Psoas muscle (tissue), 8 donors: Measurements from ENCODE around the gene PRPF19. TPM values are rescaled to one million over a fixed set of nuclear protein-coding genes. Genes with fewer than 3 reads are reported as not detected.

Experiments used
- ATAC-seq, 4 donors: fragments of 200-7000 bp; cut with Tn5 transposase; one replicate each; pipeline ENCODE4 v1.9.1; 2020; ENCODE audit warnings: moderate library complexity in 3 of 4, mild to moderate bottlenecking in 2 of 4
- DNase-seq, 2 donors: peaks; one replicate each; pipeline ENCODE4 v3.0.0-alpha.2; 2020
- H3K27ac ChIP-seq: fragments of 200-600 bp; one replicate; pipeline ENCODE4 v1.8.0; 2022
- H3K27me3 ChIP-seq, 3 donors: fragments of 200-600 bp in 1 of 3; one replicate each; pipeline versions ENCODE4 v1.6.1 to v1.8.0; 2013 to 2022; ENCODE audit warnings: low read length in 2 of 3, mild to moderate bottlenecking in 2 of 3, moderate library complexity in 1 of 3; ENCODE audit not compliant: insufficient read depth in 3 of 3
- H3K36me3 ChIP-seq, 2 donors: fragments of 200-600 bp in 1 of 2; one replicate each; pipeline versions ENCODE4 v1.6.1 to v1.8.0; 2013 to 2022; ENCODE audit warnings: low read depth in 1 of 2, mild to moderate bottlenecking in 1 of 2, moderate library complexity in 1 of 2; ENCODE audit not compliant: insufficient read depth in 1 of 2
- H3K4me1 ChIP-seq: fragments of 200-600 bp; one replicate; pipeline ENCODE4 v1.8.0; 2022
- H3K4me3 ChIP-seq: fragments of 200-600 bp; one replicate; pipeline ENCODE4 v1.8.0; 2022; ENCODE audit warnings: mild to moderate bottlenecking
- H3K9me3 ChIP-seq: fragments of 200-600 bp; one replicate; pipeline ENCODE4 v1.8.0; 2022
- CTCF ChIP-seq: fragments of 200-600 bp; IDR thresholded peaks from one replicate; pipeline ENCODE4 v1.8.0; 2022; ENCODE audit warnings: antibody characterized with exemption
- WGBS, 3 donors: extraction: QIAGEN DNeasy Blood & Tissue Kit; methylation state at CpG; one replicate each; pipeline versions ENCODE4 v1.1.6 to v1.1.7; 2013; 5-methylcytosine and 5-hydroxymethylcytosine counted together
- intact Hi-C, 2 donors: fragments of 100-400 bp; cut with DNase I; formaldehyde crosslinking; loops; one replicate each; pipeline versions ENCODE4 v1.11.0 to v1.14.2; 2022
- polyA plus RNA-seq, 3 donors: library from polyadenylated mRNA; stranded (reverse); fragments of 200-250 nt; gene quantifications; one replicate each; pipeline ENCODE4 v1.2.3, GENCODE V29; 2013
- total RNA-seq, 4 donors: library from RNA; stranded (reverse); fragmentation: NEBNext Ultra II Directional in 2 of 4; extraction: Animal tissue kit (Norgen Biotek cat#: 25700) in 2 of 4; gene quantifications; one replicate each; pipeline versions ENCODE4 v1.2.1 to v1.2.4, GENCODE V29; 2021 to 2023
- donor health status: healthy with polysubstance abuse.
- donor health status: DM: no; HTN: no; CAD: no; lungs with moderate emphysema.
- donor health status: Bipolar disorder and iron deficiency.
- donor health status: healthy.
- donor health status: DM: yes; HTN: yes; CAD: no.
- donor health status: DM: no; HTN: no; CAD: no.
- donor health status: DM: no; HTN: no; CAD: no.
- donor health status: DM: yes; HTN: yes; CAD: no.

The PRPF19 gene
- total and polyA plus RNA-seq, 7 donors = 45.7 to 109 (median 67.4) TPM

DNA sequence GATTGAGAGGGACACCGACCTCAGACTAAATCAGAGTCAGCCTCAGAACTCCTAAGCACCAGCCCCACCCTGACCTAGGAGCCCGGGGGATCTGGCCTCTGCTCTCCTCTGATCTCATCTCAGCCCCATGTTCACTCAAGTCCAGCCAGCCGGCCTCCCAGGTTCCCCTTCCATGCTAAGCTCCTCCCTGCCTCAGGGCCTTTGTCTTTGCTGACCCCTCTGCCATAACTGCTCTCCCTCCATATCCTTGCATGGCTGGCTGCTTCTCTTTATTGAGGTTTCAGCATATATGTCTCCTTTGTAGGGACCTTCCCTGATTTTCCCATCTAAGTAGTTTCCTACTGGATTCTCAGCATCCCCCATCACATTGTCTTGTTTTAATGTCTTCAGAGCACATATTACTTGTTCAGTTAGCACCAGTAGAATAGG, 46.4 kb upstream of the PRPF19 start:
- H3K36me3 ChIP-seq = no peaks in the 10 kb centered on the region
- peak overlapping the region; percentile 48 for H3K27ac ChIP-seq
- 13 to 37% (median 27%) methylated on average over 3 of the region's 3 CpGs for WGBS, 3 donors
- peaks cover 0 to 3% (median 0%) of the 10 kb centered on the region in 3 donors for H3K27me3 ChIP-seq
- no peaks in the 10 kb centered on the region for H3K4me1 ChIP-seq
- no peak for TF ChIP-seq CTCF
- intact Hi-C loops = no loop called here
- ATAC-seq (peak in 1 of 4 donors; percentile 17), DNase-seq (no peak)
- H3K4me3 ChIP-seq = peak overlapping the region; percentile 63
- no peaks in the 10 kb centered on the region for H3K9me3 ChIP-seq

DNA sequence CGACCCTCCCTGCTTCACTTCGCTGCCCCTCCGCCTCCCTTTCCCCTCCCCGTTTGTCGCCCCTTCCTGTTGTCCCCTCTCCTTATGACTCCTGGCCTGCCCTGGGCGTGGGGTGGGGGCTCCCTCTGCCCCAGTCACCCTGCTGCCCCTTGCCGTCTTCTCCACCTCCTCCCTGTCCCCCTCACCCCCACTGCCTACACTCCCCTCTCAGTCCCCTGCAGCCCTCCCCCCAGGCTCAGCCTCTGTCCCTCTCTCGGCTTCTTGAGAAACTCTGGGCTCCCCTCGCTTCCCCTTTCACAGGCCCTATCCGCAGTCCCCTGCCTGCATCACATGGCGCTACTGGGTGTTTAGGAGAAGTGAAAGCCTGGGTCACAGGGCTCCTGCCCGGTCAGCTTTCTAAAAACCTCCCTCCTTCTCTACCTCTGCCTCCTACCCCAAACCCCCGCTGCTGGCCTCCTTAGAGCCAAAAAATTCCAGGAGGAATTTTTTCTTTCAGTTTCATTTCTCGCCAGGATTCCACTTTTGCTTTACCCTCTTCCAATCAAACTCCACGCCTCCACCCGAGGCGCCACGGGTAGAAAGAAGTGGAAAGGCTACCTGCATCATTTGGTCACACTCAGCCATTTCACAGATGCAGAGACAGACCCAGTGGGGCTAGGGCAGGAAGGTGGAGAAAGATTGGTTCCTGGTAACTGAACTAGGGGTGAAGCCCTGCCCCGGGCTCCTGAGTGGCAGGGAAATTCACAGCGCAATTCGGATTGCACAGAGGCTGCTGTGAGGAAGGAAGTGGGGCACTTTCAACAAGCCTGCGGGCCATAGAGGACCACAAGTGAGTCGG, 45.7 kb upstream of the PRPF19 start, which contains the start of gene SLC15A3:
Gene SLC15A3 (minus strand): TSS at position 273 of the 838 bp plus-strand sequence. CDS start 625 bp downstream, outside the sequence.
- H3K27me3 ChIP-seq = peaks cover 0 to 3% (median 0%) of the 10 kb centered on the region in 3 donors
- H3K36me3 ChIP-seq = no peaks in the 10 kb centered on the region
- intact Hi-C loops = no loop called here
- H3K4me3 ChIP-seq = peak within 1 kb of the TSS; percentile 63
- ATAC-seq = peak; percentile 49 to 79 (median 62)
- no peaks in the 10 kb centered on the region for H3K4me1 ChIP-seq
- TF ChIP-seq CTCF = no peak
- peak within 1 kb of the TSS; percentile 48 for H3K27ac ChIP-seq
- H3K9me3 ChIP-seq = no peaks in the 10 kb centered on the region
- 8 to 14% (median 10%) methylated on average over 23 of the region's 23 CpGs for WGBS, 3 donors
- DNase-seq = peak; percentile 61 to 82

GRCh38 chr11:60951606-60951903, 45.2 kb upstream of the PRPF19 start:
- Histone ChIP-seq H3K36me3 (no peaks in the 10 kb centered on the region), H3K4me1 (no peaks in the 10 kb centered on the region), H3K4me3 (peak overlapping the region; percentile 63), H3K27ac (peak overlapping the region; percentile 48), H3K27me3 (peaks cover 0 to 3% (median 0%) of the 10 kb centered on the region in 3 donors), H3K9me3 (no peaks in the 10 kb centered on the region)
- intact Hi-C loops = no loop called here
- no peak for DNase-seq
- peak; percentile 13 to 53 (median 26) for ATAC-seq
- WGBS, 3 donors = 7 to 8% (median 8%) methylated on average over 5 to 8 of the region's 8 CpGs
- TF ChIP-seq CTCF = no peak

DNA sequence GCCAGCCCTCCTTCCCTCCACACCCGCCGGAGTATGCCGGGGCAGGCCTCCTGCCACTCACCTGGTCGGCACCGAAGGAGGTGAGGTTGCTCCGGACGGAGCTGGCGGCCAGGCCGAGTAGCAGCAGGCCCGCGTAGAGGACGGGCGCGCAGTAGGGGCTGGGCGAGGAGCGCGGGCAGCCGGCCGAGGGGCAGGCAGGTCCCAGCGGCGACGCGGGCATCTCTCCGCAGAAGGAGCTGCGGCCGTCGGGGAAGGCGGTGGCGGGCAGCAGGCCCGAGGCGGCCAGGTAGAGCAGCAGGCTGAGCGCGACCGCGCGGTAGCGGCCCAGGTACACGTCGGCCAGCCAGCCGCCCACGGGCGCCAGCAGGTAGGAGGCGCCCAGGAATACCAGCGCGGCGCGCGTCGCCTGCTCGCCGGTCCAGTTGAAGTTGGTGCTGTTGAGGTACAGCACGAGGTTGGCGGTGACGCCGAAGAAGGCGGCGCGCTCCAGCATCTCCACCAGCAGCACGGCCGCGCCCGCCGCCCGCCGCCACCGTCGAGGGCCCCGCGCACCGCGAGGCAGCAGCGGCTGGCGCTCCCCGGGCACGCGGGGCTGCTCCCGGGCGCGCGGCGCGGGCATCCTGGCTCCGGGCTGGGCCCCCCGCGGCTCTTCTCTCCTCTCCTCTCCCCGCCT, 44.7 kb upstream of the PRPF19 start:
- H3K4me1 ChIP-seq = no peaks in the 10 kb centered on the region
- no peaks in the 10 kb centered on the region for H3K36me3 ChIP-seq
- no peak overlapping the region for H3K27ac ChIP-seq
- TF ChIP-seq CTCF = no peak
- no peaks in the 10 kb centered on the region for H3K9me3 ChIP-seq
- DNase-seq (peak in 1 of 2 donors; percentile 35), ATAC-seq (peak in 2 of 4 donors; percentile 11 to 22)
- 32 to 52% (median 41%) methylated on average over 47 to 86 of the region's 86 CpGs for WGBS, 3 donors
- intact Hi-C loops = no loop called here
- H3K4me3 ChIP-seq = peak overlapping the region; percentile 63
- peaks cover 0 to 3% (median 0%) of the 10 kb centered on the region in 3 donors for H3K27me3 ChIP-seq
